K562 (cell line): ENCODE results near the gene OR51G2.

ENCODE experiments used
- BCL6 ChIP-seq: fragments of 250-450 bp; sonication (Bioruptor Pico); IDR thresholded peaks from 2 replicates; pipeline ENCODE4 v1.4.0; 2020
- EGR1 ChIP-seq: fragments of 450-650 bp; conservative IDR thresholded peaks from 2 replicates; pipeline ENCODE4 v1.6.1; 2017; ENCODE audit warnings: mild to moderate bottlenecking
- ETV6 ChIP-seq, 3 experiments: fragments of 150-350 bp in 1 of 3; sonication (generic) in 1 of 3; formaldehyde crosslinking in 1 of 3; IDR thresholded peaks; 2 replicates each; pipeline versions ENCODE4 v1.6.1 to v1.8.0; 2014 to 2022; ENCODE audit warnings: borderline replicate concordance in 2 of 3, low read depth in 2 of 3, antibody characterized with exemption in 1 of 3, low read length in 1 of 3, mild to moderate bottlenecking in 1 of 3, missing genetic modification reagents in 1 of 3
- EZH2 ChIP-seq: IDR thresholded peaks from 2 replicates; pipeline ENCODE4 v1.6.1; 2012; ENCODE audit warnings: low read depth, mild to moderate bottlenecking, inconsistent platforms, low read length, borderline replicate concordance
- HNRNPUL1 ChIP-seq: fragments of 200-400 bp; formaldehyde crosslinking; IDR thresholded peaks from 2 replicates; pipeline ENCODE4 v1.6.1; 2017; ENCODE audit warnings: low read length
- NFIC ChIP-seq: fragments of 450-650 bp; IDR thresholded peaks from 2 replicates; pipeline ENCODE4 v1.6.1; 2017; ENCODE audit warnings: mild to moderate bottlenecking, inconsistent platforms
- POLR2AphosphoS2 ChIP-seq: IDR thresholded peaks from 2 replicates; pipeline ENCODE4 v1.6.1; 2012; ENCODE audit warnings: low read length, improper control_type of control experiment
- RCOR1 ChIP-seq, 2 experiments: IDR thresholded peaks; 2 replicates each; pipeline ENCODE4 v1.6.1; 2012; ENCODE audit warnings: low read depth in 2 of 2, low read length in 2 of 2, borderline replicate concordance in 1 of 2, improper control_type of control experiment in 1 of 2
- SMAD1 ChIP-seq: fragments of 150-350 bp; IDR thresholded peaks from 2 replicates; pipeline ENCODE4 v1.6.1; 2014; ENCODE audit warnings: low read length, low read depth; ENCODE audit not compliant: partially characterized antibody
- TAL1 ChIP-seq: fragments of 450-650 bp; IDR thresholded peaks from 2 replicates; pipeline ENCODE4 v1.6.1; 2016; ENCODE audit warnings: mild to moderate bottlenecking
- TCF7 ChIP-seq: sonication (generic); IDR thresholded peaks from 2 replicates; pipeline ENCODE4 v1.6.1; 2016; ENCODE audit warnings: antibody characterized with exemption, borderline replicate concordance
- TF ChIP-seq, protein P1 (sequence below), 3 experiments: IDR thresholded peaks in 2 of 3; conservative IDR thresholded peaks in 1 of 3; 2 replicates each; pipeline ENCODE4 v1.5.1; 2011 to 2012; ENCODE audit warnings: low read length in 3 of 3, mild to moderate bottlenecking in 3 of 3, control low read depth in 2 of 3, improper control_type of control experiment in 1 of 3, inconsistent platforms in 1 of 3, low read depth in 1 of 3, mixed read lengths in 1 of 3, moderate library complexity in 1 of 3; ENCODE audit not compliant: insufficient read depth in 2 of 3

GRCh38 chr11:4932751-4933150 is 13.6 kb upstream of the OR51G2 start:
- TF ChIP-seq BCL6 (CRISPR knock-in tag), result no peak
- no peak for TF ChIP-seq RCOR1 (IDR thresholded peaks at IDR 0.05; ENCODE audit: borderline replicate concordance in 1 of 2, low read depth in 2 of 2, low read length in 2 of 2)
- TF ChIP-seq TAL1, result no peak
- no peak for TF ChIP-seq EGR1
- TF ChIP-seq, protein P1, sequence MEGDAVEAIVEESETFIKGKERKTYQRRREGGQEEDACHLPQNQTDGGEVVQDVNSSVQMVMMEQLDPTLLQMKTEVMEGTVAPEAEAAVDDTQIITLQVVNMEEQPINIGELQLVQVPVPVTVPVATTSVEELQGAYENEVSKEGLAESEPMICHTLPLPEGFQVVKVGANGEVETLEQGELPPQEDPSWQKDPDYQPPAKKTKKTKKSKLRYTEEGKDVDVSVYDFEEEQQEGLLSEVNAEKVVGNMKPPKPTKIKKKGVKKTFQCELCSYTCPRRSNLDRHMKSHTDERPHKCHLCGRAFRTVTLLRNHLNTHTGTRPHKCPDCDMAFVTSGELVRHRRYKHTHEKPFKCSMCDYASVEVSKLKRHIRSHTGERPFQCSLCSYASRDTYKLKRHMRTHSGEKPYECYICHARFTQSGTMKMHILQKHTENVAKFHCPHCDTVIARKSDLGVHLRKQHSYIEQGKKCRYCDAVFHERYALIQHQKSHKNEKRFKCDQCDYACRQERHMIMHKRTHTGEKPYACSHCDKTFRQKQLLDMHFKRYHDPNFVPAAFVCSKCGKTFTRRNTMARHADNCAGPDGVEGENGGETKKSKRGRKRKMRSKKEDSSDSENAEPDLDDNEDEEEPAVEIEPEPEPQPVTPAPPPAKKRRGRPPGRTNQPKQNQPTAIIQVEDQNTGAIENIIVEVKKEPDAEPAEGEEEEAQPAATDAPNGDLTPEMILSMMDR (IDR thresholded peaks at IDR 0.05 in 2 of 3, conservative IDR thresholded peaks at IDR 0.05 in 1 of 3; ENCODE audit: insufficient read depth in 2 of 3, low read depth in 1 of 3, low read length in 3 of 3), result no peak
- TF ChIP-seq EZH2, result no peak
- TF ChIP-seq NFIC, result no peak
- TF ChIP-seq TCF7, result no peak
- no peak for TF ChIP-seq POLR2AphosphoS2
- no peak for TF ChIP-seq SMAD1
- TF ChIP-seq ETV6 (IDR thresholded peaks at IDR 0.05; ENCODE audit: borderline replicate concordance in 1 of 2, low read depth in 2 of 2, low read length in 1 of 2), result no peak
- no peak for TF ChIP-seq ETV6 (CRISPR knock-in tag; IDR thresholded peaks at IDR 0.05; ENCODE audit: borderline replicate concordance)
- no peak for TF ChIP-seq HNRNPUL1
